ENCODE results near the gene KCTD17. TPM values are rescaled to one million over a fixed set of nuclear protein-coding genes. Genes with fewer than 3 reads are reported as not detected.

Gene KCTD17
- total RNA-seq, 1 experiment from 2014 or later, result 19.8 TPM

- H3K27ac Mint-ChIP-seq (ENCODE audit: unreplicated experiment), result no peak overlapping the region
- no peaks in the 10 kb centered on the region for H3K9me3 Mint-ChIP-seq (ENCODE audit: low read depth, unreplicated experiment)
- CTCF ChIA-PET, result no interaction called here
- no peak for DNase-seq
- H3K36me3 Mint-ChIP-seq (ENCODE audit: insufficient read depth, unreplicated experiment), result no peaks in the 10 kb centered on the region
- peaks cover 63% of the 10 kb centered on the region for H3K27me3 Mint-ChIP-seq (ENCODE audit: unreplicated experiment)
- no peaks in the 10 kb centered on the region for H3K4me1 Mint-ChIP-seq (ENCODE audit: low read depth, unreplicated experiment)
- no TSS peak for BruUV-seq (replicated peaks)
- no peak for TF ChIP-seq CTCF (IDR thresholded peaks at IDR 0.05; ENCODE audit: unreplicated experiment)
- intact Hi-C loops (cut with micrococcal nuclease; ENCODE audit: unreplicated experiment), result no loop called here
- no peak overlapping the region for H3K4me3 Mint-ChIP-seq (ENCODE audit: low read depth, unreplicated experiment)
Measured at GRCh38 chr22:37094239-37094638, 42.7 kb downstream of the KCTD17 start.

- DNase-seq, result no peak
- Mint-ChIP-seq H3K27ac (ENCODE audit: unreplicated experiment) (no peak overlapping the region), H3K4me3 (ENCODE audit: low read depth, unreplicated experiment) (no peak overlapping the region), H3K27me3 (ENCODE audit: unreplicated experiment) (peaks cover 63% of the 10 kb centered on the region), H3K4me1 (ENCODE audit: low read depth, unreplicated experiment) (no peaks in the 10 kb centered on the region), H3K36me3 (ENCODE audit: insufficient read depth, unreplicated experiment) (no peaks in the 10 kb centered on the region), H3K9me3 (ENCODE audit: low read depth, unreplicated experiment) (no peaks in the 10 kb centered on the region)
- no TSS peak for BruUV-seq (replicated peaks)
- no peak for TF ChIP-seq CTCF (IDR thresholded peaks at IDR 0.05; ENCODE audit: unreplicated experiment)
- CTCF ChIA-PET, result interaction anchor here (0.6 kb wide), 1 partner anchor 115 kb away, joined by 3 read pairs; no protein-coding TSS in a partner anchor
- intact Hi-C loops (cut with micrococcal nuclease; ENCODE audit: unreplicated experiment), result no loop called here
Measured at GRCh38 chr22:37095113-37095512, 43.6 kb downstream of the KCTD17 start.

- no peak for TF ChIP-seq CTCF (IDR thresholded peaks at IDR 0.05; ENCODE audit: unreplicated experiment)
- no TSS peak for BruUV-seq (replicated peaks)
- Mint-ChIP-seq H3K27ac (ENCODE audit: unreplicated experiment) (no peak overlapping the region), H3K27me3 (ENCODE audit: unreplicated experiment) (peaks cover 70% of the 10 kb centered on the region), H3K36me3 (ENCODE audit: insufficient read depth, unreplicated experiment) (no peaks in the 10 kb centered on the region), H3K9me3 (ENCODE audit: low read depth, unreplicated experiment) (no peaks in the 10 kb centered on the region), H3K4me1 (ENCODE audit: low read depth, unreplicated experiment) (no peaks in the 10 kb centered on the region), H3K4me3 (ENCODE audit: low read depth, unreplicated experiment) (no peak overlapping the region)
- no peak for DNase-seq
- CTCF ChIA-PET, result no interaction called here
- intact Hi-C loops (cut with micrococcal nuclease; ENCODE audit: unreplicated experiment), result no loop called here
Measured at GRCh38 chr22:37097346-37097745, 45.8 kb downstream of the KCTD17 start.

- TF ChIP-seq CTCF (IDR thresholded peaks at IDR 0.05; ENCODE audit: unreplicated experiment), result no peak
- Mint-ChIP-seq H3K27ac (ENCODE audit: unreplicated experiment) (no peak overlapping the region), H3K27me3 (ENCODE audit: unreplicated experiment) (peaks cover 76% of the 10 kb centered on the region), H3K9me3 (ENCODE audit: low read depth, unreplicated experiment) (no peaks in the 10 kb centered on the region), H3K4me1 (ENCODE audit: low read depth, unreplicated experiment) (no peaks in the 10 kb centered on the region), H3K4me3 (ENCODE audit: low read depth, unreplicated experiment) (no peak overlapping the region), H3K36me3 (ENCODE audit: insufficient read depth, unreplicated experiment) (no peaks in the 10 kb centered on the region)
- no peak for DNase-seq
- intact Hi-C loops (cut with micrococcal nuclease; ENCODE audit: unreplicated experiment), result no loop called here
- BruUV-seq (replicated peaks), result no TSS peak
- CTCF ChIA-PET, result no interaction called here
Measured at GRCh38 chr22:37098976-37099591, 47.5 kb downstream of the KCTD17 start.

All from Calu3 (cell line).